NB4 (cell line): ENCODE results near the gene CD4.
A peak's percentile ranks its signal among the peaks of the same experiment; 100 is the strongest.

Experiments
- DNase-seq: peaks from one replicate; pipeline ENCODE4 v3.0.0; 2010; ENCODE audit warnings: low read depth
- H3K4me3 ChIP-seq: one replicate; pipeline ENCODE4 v1.5.1; 2011; ENCODE audit warnings: mild to moderate bottlenecking, low read depth, low read length, moderate library complexity
- MAX ChIP-seq: IDR thresholded peaks from 2 replicates; pipeline ENCODE4 v1.6.1; 2011; ENCODE audit warnings: low read depth, low read length
- MYC ChIP-seq: IDR thresholded peaks from 2 replicates; pipeline ENCODE4 v1.6.1; 2011; ENCODE audit warnings: low read depth, low read length
- POLR2A ChIP-seq: IDR thresholded peaks from 2 replicates; pipeline ENCODE4 v1.6.1; 2011; ENCODE audit warnings: mild to moderate bottlenecking; ENCODE audit not compliant: insufficient read length; ENCODE audit errors: extremely low read depth
- TF ChIP-seq, protein P1 (sequence below): IDR thresholded peaks from one replicate; pipeline ENCODE4 v1.5.1; 2012; ENCODE audit warnings: low read depth, low read length

The CD4 gene

DNA sequence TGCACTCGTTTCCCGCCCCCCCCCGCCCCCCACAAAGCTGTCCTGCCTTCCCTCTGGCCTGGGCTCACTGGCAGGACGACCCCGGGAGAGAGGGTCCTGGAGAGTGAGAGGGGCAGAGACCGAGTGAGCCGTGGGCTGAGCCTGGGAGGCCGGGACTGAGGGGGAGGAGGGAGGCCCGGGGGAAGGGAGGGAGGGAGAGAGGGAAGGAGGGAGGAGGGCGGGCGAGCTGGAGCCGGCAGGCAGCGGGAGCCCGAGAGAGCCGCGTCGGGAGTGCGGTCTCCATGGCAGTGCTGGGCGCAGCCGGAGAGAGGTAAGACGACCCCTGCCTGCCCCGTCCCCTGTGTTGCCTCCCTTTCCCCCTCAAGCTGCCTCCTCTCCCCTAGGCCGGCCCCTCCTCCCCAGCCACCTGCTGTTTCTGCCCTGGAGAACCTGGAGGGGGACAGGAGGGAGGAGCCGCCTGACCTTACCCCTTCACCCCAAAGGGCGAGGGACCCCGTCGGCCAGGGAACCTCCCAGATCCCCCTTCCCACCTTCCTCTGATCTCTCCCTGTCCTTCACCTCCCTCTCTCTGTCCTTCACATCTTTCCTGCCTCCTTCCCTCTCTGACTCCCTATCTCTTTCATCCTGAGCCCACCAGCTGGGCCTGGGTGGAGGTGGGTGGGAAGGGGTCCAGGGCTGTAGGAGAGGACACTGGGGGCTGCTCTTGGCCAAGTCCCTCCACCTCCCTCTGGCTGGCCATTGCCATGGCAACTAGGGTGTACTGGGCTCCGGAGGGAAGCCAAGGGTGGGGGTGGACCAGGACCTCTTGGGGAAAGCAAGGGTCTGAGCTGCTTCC, 32.5 kb downstream of the CD4 start, which contains the start of gene GPR162:
Gene GPR162 (plus strand): TSS at position 231 of the 835 bp plus-strand sequence. CDS start 2,078 bp downstream, outside the sequence.
- peak within 1 kb of the TSS; percentile 11 for H3K4me3 ChIP-seq
- peak; percentile 67 for DNase-seq
- TF ChIP-seq POLR2A (no peak), MAX (no peak), MYC (no peak)
- TF ChIP-seq, protein P1, sequence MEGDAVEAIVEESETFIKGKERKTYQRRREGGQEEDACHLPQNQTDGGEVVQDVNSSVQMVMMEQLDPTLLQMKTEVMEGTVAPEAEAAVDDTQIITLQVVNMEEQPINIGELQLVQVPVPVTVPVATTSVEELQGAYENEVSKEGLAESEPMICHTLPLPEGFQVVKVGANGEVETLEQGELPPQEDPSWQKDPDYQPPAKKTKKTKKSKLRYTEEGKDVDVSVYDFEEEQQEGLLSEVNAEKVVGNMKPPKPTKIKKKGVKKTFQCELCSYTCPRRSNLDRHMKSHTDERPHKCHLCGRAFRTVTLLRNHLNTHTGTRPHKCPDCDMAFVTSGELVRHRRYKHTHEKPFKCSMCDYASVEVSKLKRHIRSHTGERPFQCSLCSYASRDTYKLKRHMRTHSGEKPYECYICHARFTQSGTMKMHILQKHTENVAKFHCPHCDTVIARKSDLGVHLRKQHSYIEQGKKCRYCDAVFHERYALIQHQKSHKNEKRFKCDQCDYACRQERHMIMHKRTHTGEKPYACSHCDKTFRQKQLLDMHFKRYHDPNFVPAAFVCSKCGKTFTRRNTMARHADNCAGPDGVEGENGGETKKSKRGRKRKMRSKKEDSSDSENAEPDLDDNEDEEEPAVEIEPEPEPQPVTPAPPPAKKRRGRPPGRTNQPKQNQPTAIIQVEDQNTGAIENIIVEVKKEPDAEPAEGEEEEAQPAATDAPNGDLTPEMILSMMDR = no peak

- no peak overlapping the region for H3K4me3 ChIP-seq
- TF ChIP-seq MAX (no peak), MYC (no peak), POLR2A (no peak)
- TF ChIP-seq, protein P1 = no peak
- DNase-seq = no peak
These were observed 33.3 kb downstream of the CD4 start for GRCh38 chr12:6822426-6823135.

- no peak for DNase-seq
- H3K4me3 ChIP-seq = no peak overlapping the region
- TF ChIP-seq MYC (no peak), MAX (no peak), POLR2A (no peak)
- TF ChIP-seq, protein P1 = no peak
These were observed 34.1 kb downstream of the CD4 start for GRCh38 chr12:6823182-6824084.

DNA sequence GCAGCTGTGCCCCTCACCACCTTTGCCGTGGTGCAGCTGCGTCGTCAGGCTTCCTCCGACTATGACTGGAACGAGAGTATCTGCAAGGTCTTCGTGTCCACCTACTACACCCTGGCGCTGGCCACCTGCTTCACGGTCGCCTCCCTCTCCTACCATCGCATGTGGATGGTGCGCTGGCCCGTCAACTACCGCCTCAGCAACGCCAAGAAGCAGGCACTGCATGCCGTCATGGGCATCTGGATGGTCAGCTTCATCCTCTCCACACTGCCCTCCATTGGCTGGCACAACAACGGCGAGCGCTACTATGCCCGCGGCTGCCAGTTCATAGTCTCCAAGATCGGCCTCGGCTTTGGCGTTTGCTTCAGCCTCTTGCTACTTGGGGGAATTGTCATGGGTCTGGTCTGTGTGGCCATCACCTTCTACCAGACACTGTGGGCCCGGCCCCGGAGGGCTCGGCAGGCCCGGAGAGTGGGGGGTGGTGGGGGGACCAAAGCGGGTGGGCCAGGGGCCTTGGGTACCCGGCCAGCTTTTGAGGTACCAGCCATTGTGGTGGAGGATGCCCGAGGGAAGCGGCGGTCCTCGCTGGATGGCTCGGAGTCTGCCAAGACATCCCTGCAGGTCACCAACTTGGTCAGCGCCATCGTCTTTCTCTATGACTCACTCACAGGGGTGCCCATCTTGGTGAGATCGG, 34.9 kb downstream of the CD4 start:
- TF ChIP-seq, protein P1 = no peak
- TF ChIP-seq MYC (no peak), POLR2A (no peak), MAX (no peak)
- no peak for DNase-seq
- no peak overlapping the region for H3K4me3 ChIP-seq

DNA sequence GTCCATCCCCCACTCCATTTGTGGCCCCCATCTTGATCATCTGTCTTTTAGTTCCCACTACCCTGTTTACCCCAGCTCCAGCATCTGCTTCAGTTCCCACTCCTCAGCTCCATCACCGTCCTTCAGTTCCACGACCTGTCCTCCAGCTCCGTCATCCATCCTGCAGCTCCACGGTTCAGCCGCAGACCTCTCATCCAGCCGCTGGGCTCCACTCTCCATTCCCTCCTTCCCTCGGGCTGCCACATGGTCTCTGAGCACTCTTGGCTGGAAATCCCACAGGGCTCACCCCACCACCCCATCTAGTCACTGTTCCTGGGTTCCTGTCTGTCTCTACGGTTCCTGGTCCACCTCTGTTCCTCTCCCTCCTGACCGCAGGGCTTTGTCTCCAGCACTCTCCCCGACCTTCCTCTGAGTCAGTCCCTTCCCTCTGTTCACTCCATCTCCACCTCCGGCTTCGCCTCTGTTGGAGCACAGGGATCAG, 35.6 kb downstream of the CD4 start:
- DNase-seq = no peak
- H3K4me3 ChIP-seq = no peak overlapping the region
- TF ChIP-seq MAX = no peak
- no peak for TF ChIP-seq MYC
- no peak for TF ChIP-seq POLR2A
- TF ChIP-seq, protein P1 = no peak
